T-helper 17 cell (primary cell): ENCODE measurements around the gene NOLC1. TPM values are rescaled to one million over a fixed set of nuclear protein-coding genes. Genes with fewer than 3 reads are reported as not detected.
A peak's percentile ranks its signal among the peaks of the same experiment; 100 is the strongest.

Experiments
- ATAC-seq: fragments of 150-1000 bp; cut with Tn5 transposase; 2 replicates; pipeline ENCODE4 v1.10.0; 2021; ENCODE audit warnings: mild to moderate bottlenecking, moderate library complexity
- DNase-seq, 3 donors: peaks; one replicate each; pipeline versions ENCODE4 v3.0.0 to v3.0.0-alpha.2; 2020 to 2021
- H3K9me3 ChIP-seq: one replicate; pipeline ENCODE4 v1.7.0; 2013; ENCODE audit warnings: low read length, mild to moderate bottlenecking; ENCODE audit not compliant: control insufficient read depth, poor library complexity, severe bottlenecking
- H3K27ac Mint-ChIP-seq: one replicate; pipeline ENCODE4 v1.8.0; 2022; ENCODE audit warnings: mild to moderate bottlenecking, moderate library complexity, mixed read lengths
- H3K27me3 Mint-ChIP-seq: one replicate; pipeline ENCODE4 v1.8.0; 2022; ENCODE audit warnings: mixed read lengths
- H3K36me3 Mint-ChIP-seq: one replicate; pipeline ENCODE4 v1.8.0; 2022; ENCODE audit warnings: low read depth, mixed read lengths
- H3K4me1 Mint-ChIP-seq: one replicate; pipeline ENCODE4 v1.8.0; 2022; ENCODE audit warnings: mild to moderate bottlenecking, mixed read lengths
- H3K4me3 Mint-ChIP-seq: one replicate; pipeline ENCODE4 v1.8.0; 2022; ENCODE audit warnings: mild to moderate bottlenecking, moderate library complexity, mixed read lengths
- total RNA-seq, 4 donors: library from RNA in 2 of 4; stranded (reverse) in 2 of 4; gene quantifications; one replicate each; pipeline ENCODE4 v1.2.3 and lab custom pipeline; 2022 to 2026

NOLC1 gene
- total RNA-seq, 2 donors from 2014 or later = 46.1 to 48.0 TPM

DNA sequence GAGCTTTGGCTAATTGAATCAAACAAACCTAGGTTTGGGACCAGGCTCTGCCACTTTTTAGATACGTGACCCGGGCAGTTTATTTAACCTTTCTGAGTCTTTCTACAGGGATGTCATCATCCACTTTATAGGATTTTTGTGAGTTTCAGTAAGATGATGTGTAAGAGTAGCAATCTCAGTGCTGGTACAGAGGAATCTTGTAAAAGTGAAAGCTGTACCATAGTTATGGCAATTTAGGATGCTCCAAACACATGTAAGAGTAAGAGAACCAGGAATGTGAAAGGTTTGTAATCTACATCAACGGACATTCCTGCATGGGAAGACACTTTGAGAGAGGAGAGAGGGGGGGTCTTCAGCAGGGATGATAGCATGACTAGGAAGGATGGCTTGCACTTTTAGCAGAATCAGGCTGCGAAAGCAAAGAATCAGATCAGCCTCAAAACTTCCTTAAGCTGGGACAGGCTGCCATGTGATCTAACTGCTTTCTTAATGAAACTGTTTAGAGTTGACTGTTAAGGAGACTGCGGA, 968 bp downstream of the NOLC1 start:
- DNase-seq (no peak), ATAC-seq (no peak)
- Mint-ChIP-seq H3K4me3 (peak overlapping the region; percentile 95), H3K36me3 (peaks cover 4% of the 10 kb centered on the region), H3K4me1 (peaks cover 36% of the 10 kb centered on the region), H3K27ac (peak overlapping the region; percentile 98), H3K27me3 (no peaks in the 10 kb centered on the region)
- no peaks in the 10 kb centered on the region for H3K9me3 ChIP-seq

DNA sequence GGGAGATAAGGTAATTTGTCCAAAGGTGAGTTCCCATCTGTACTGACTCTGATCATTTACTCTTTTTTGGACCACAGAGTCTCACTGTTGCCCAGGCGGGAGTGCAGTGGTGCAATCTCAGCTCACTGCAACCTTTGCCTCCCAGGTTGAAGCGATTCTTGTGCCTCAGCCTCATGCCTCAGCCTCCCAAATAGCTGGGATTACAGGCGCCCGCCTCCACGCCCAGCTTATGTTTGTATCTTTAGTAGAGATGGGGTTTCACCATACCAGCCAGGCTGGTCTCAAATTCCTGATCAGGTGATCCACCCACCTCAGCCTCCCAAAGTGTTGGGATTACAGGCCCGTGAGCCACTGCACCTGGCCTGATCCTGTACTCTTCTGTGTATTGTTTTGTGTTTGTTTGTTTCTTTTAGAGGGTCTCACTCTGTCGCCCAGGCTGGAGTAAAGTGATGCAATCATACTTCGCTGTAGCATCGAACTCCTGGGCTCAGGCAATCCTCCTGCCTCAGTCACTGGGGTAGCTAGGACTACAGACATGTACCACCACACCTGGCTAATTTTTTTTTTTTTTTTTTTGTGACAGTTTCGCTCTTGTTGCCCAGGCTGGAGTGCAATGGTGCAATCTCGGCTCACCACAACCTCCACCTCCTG, 2.4 kb downstream of the NOLC1 start:
- H3K4me3 Mint-ChIP-seq = peak overlapping the region; percentile 19
- H3K27ac Mint-ChIP-seq = no peak overlapping the region
- no peaks in the 10 kb centered on the region for H3K27me3 Mint-ChIP-seq
- DNase-seq = no peak
- H3K36me3 Mint-ChIP-seq = no peaks in the 10 kb centered on the region
- ATAC-seq = no peak
- H3K4me1 Mint-ChIP-seq = peaks cover 36% of the 10 kb centered on the region
- no peaks in the 10 kb centered on the region for H3K9me3 ChIP-seq

DNA sequence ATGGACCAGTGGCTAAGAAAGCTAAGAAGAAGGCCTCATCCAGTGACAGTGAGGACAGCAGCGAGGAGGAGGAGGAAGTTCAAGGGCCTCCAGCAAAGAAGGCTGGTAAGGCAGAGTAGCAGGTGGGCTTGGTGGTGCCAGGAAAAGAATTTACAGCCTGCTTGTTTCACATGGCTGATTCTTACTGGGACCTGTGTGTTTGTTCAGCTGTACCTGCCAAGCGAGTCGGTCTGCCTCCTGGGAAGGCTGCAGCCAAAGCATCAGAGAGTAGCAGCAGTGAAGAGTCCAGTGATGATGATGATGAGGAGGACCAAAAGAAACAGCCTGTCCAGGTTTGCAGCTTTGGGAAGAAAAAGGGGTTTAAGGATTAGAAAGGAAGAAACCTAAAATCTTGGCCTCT, 5.0 kb downstream of the NOLC1 start:
- peaks cover 6% of the 10 kb centered on the region for H3K36me3 Mint-ChIP-seq
- peaks cover 24% of the 10 kb centered on the region for H3K4me1 Mint-ChIP-seq
- H3K27ac Mint-ChIP-seq = peak overlapping the region; percentile 86
- H3K4me3 Mint-ChIP-seq = no peak overlapping the region
- H3K27me3 Mint-ChIP-seq = no peaks in the 10 kb centered on the region
- no peaks in the 10 kb centered on the region for H3K9me3 ChIP-seq
- no peak for ATAC-seq
- DNase-seq = no peak

DNA sequence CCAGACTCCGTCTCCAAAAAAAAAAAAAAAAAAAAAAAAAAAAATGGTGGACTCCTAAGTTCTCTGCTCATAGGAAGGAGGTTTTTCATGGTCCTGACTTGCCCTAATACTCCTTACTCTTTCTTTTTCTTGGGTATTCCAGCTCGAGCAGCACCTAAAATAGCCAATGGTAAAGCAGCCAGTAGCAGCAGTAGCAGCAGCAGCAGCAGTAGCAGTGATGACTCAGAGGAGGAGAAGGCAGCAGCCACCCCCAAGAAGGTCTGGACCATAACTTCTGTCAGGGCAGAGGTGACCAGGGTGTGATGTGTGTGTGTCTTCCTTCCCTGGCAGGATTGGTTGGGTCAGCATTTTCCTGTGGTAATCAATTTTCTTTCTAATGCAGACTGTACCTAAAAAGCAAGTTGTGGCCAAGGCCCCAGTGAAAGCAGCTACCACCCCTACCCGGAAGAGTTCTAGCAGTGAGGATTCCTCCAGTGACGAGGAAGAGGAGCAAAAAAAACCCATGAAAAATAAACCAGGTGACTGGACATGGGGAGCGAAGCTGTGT, 6.9 kb downstream of the NOLC1 start:
- Mint-ChIP-seq H3K27ac (no peak overlapping the region), H3K36me3 (peaks cover 6% of the 10 kb centered on the region), H3K4me3 (no peak overlapping the region), H3K4me1 (peaks cover 13% of the 10 kb centered on the region), H3K27me3 (no peaks in the 10 kb centered on the region)
- DNase-seq = no peak
- ATAC-seq = no peak
- H3K9me3 ChIP-seq = no peaks in the 10 kb centered on the region

DNA sequence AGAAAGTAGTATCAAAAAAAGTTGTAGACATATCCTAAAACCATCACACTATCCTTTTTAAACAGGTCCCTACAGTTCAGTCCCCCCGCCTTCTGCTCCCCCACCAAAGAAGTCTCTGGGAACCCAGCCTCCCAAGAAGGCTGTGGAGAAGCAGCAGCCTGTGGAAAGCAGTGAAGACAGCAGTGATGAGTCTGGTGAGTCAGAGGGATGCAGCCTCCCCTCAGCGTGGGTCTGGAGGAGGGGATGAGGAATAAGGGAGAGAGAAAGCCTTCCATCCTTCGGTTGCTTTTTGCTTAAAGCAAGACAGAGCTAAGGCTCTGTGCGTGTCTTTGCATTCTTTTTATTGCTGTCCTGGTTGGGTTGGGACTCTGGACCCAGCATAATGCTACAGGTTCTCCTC, 7.6 kb downstream of the NOLC1 start:
- Mint-ChIP-seq H3K27ac (no peak overlapping the region), H3K4me1 (peaks cover 7% of the 10 kb centered on the region), H3K36me3 (peaks cover 6% of the 10 kb centered on the region), H3K27me3 (no peaks in the 10 kb centered on the region), H3K4me3 (no peak overlapping the region)
- H3K9me3 ChIP-seq = no peaks in the 10 kb centered on the region
- DNase-seq (no peak), ATAC-seq (no peak)

DNA sequence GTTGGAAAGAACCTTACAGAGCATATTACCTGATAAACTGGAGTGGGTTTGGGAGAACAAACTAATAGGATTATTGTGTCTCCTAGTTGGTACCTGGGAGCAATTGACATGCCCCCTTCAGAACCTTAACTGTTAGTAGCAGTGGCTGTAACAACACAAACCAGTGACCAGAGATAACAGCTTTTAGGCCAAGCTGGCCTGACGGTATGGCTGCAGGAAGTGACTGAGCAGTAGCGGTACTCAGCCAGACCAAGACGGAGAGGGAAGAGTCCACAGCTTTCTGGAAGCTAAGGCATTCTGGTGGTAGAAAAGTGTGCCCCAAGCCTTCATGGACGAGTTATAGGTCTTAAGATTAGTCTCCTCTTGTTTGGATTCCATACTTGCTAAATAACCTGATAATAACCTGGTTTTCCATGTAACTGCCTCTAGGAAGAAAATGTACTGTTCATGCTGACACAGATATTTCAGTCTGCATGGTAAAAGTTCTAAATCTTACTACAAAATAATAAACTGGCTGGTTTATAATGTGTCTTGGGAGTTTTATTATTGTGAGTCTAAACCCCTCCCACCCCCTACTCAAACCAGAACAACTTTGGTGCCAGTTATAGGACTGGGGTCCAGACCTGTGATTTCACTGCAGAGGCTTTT, 11.3 kb downstream of the NOLC1 start:
- Mint-ChIP-seq H3K4me1 (peaks cover 2% of the 10 kb centered on the region), H3K27ac (no peak overlapping the region), H3K27me3 (no peaks in the 10 kb centered on the region), H3K36me3 (peaks cover 6% of the 10 kb centered on the region), H3K4me3 (no peak overlapping the region)
- ATAC-seq (no peak), DNase-seq (no peak)
- H3K9me3 ChIP-seq = no peaks in the 10 kb centered on the region

DNA sequence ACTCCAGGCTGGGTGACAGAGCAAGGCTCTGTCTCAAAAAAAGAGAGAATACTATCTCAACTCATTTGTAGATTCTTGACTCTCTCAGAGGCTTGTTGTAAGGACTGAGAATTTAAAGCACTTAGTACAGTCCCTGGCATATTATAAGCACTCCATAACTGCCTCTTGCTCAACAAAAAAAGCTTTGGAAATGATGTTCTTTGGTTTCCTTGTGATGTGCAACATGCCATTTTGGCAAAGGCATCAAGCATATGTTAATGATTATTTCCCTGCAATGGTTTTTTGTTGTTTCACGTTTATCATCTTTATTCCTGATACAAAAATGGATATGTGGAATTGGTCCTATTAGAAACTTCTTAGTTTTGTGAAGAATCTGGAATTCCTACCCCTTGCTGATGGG, 15.7 kb downstream of the NOLC1 start:
- no peak overlapping the region for H3K4me3 Mint-ChIP-seq
- H3K27me3 Mint-ChIP-seq = no peaks in the 10 kb centered on the region
- no peak overlapping the region for H3K27ac Mint-ChIP-seq
- DNase-seq = no peak
- H3K9me3 ChIP-seq = no peaks in the 10 kb centered on the region
- ATAC-seq = no peak
- no peaks in the 10 kb centered on the region for H3K36me3 Mint-ChIP-seq
- peaks cover 8% of the 10 kb centered on the region for H3K4me1 Mint-ChIP-seq

DNA sequence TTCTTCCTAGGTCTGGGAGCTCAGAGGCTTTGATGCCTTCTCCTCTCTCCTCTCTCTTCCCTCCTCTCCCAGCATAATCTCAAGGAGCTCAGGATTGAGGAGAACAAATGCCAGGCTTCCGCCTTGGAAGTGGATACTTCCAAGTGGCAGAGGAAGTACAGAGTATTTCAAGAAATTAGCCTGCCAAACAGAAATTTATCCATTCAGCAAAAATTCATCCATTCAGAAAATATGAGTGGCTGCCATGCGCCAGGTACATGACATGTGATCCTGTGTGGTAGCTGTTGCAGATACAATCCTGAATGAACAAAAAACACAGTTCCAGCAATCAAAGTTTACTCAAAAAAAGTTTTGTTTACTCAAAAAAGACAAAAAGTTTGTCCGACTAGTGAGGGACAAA, 18.4 kb downstream of the NOLC1 start:
- Mint-ChIP-seq H3K4me3 (no peak overlapping the region), H3K27me3 (peaks cover 7% of the 10 kb centered on the region), H3K4me1 (peaks cover 6% of the 10 kb centered on the region), H3K27ac (no peak overlapping the region), H3K36me3 (no peaks in the 10 kb centered on the region)
- no peaks in the 10 kb centered on the region for H3K9me3 ChIP-seq
- DNase-seq (no peak), ATAC-seq (no peak)

DNA sequence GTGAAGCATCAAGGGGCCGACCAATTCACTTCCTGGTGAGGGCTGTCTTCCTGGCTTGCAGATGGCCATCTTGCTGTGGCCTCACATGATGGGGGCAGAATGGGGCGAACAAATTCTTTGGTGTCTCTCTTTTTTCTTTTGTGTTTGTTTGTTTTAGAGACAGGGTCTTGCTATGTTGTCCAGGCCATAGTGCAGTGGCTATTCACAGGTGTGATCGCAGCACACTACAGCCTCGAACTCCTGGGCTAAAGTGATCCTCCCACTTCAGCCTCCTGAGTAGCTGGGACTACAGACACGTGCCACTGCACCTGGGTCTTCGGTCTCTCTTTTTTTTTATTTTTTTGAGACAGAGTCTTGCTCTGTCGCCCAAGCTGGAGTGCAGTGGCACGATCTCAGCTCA, 20.1 kb downstream of the NOLC1 start:
- Mint-ChIP-seq H3K4me3 (no peak overlapping the region), H3K4me1 (peaks cover 6% of the 10 kb centered on the region)

DNA sequence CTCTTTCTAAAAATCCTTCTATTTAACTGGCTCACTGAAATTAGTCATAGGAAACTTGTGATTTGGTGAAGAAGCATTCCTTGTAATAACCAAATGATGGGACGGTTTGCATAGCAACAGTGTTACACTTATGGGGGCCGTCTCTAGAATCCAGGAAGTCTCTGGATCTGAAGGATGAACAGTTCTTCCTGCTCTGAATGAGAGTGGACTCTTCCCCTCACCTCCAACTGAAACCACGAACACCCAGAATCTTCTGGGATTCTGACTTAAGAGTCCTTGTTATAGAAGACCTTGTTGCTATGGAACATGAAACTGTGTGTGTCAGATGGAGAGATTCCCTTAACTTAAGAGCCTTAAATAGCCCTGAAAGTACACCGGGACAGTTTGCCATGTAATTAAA, 23.2 kb downstream of the NOLC1 start:
- Mint-ChIP-seq H3K27ac (no peak overlapping the region), H3K27me3 (peaks cover 15% of the 10 kb centered on the region), H3K4me1 (peaks cover 2% of the 10 kb centered on the region), H3K4me3 (no peak overlapping the region), H3K36me3 (no peaks in the 10 kb centered on the region)
- no peak for DNase-seq
- no peak for ATAC-seq
- no peaks in the 10 kb centered on the region for H3K9me3 ChIP-seq

More for the DNA sequence above, 20.1 kb downstream of the NOLC1 start:
- ATAC-seq = no peak
- H3K36me3 Mint-ChIP-seq = no peaks in the 10 kb centered on the region
- DNase-seq = no peak
- no peak overlapping the region for H3K27ac Mint-ChIP-seq
- H3K9me3 ChIP-seq = no peaks in the 10 kb centered on the region
- peaks cover 9% of the 10 kb centered on the region for H3K27me3 Mint-ChIP-seq

DNA sequence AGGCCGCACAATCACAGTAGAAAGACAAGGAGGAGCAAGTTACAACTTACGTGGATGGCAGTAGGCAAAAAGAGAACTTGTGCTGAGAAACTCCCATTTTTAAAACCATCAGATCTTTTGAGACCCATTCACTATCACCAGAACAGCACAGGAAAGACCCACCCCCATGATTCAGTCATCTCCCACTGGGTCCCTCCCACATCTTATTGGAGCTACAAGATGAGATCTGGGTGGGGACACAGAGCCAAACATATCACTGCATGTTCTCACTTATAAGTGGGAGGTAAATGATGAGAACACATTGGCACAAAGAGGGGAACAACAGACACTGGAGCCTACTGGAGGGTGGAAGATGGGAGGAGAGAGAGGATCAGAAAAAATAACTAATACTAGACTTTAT, 32.4 kb downstream of the NOLC1 start:
- Mint-ChIP-seq H3K4me3 (no peak overlapping the region), H3K36me3 (peaks cover 3% of the 10 kb centered on the region), H3K27me3 (peaks cover 5% of the 10 kb centered on the region), H3K27ac (no peak overlapping the region), H3K4me1 (peaks cover 12% of the 10 kb centered on the region)
- DNase-seq = no peak
- no peak for ATAC-seq
- no peaks in the 10 kb centered on the region for H3K9me3 ChIP-seq

DNA sequence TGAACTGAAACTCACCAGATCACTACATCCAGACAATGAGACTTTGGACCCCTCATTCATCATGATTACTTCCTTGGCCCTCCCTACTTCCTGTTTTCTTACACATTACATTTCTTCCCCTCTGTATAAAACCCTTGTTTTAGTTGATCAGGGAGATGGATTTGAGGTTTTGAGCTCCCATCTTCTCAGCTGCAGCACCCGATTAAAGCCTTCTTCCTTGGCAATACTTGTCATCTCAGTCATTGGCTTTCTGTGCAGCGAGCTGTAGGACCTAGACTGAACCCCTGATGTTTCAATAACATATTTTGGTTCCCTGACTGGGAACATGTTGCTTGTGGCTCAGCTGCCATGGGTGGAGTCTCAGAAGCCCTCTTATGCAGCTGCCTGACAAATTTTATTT, 33.1 kb downstream of the NOLC1 start:
- ATAC-seq (no peak), DNase-seq (no peak)
- H3K9me3 ChIP-seq = no peaks in the 10 kb centered on the region
- peaks cover 12% of the 10 kb centered on the region for H3K4me1 Mint-ChIP-seq
- no peak overlapping the region for H3K27ac Mint-ChIP-seq
- peaks cover 3% of the 10 kb centered on the region for H3K36me3 Mint-ChIP-seq
- no peak overlapping the region for H3K4me3 Mint-ChIP-seq
- peaks cover 5% of the 10 kb centered on the region for H3K27me3 Mint-ChIP-seq

DNA sequence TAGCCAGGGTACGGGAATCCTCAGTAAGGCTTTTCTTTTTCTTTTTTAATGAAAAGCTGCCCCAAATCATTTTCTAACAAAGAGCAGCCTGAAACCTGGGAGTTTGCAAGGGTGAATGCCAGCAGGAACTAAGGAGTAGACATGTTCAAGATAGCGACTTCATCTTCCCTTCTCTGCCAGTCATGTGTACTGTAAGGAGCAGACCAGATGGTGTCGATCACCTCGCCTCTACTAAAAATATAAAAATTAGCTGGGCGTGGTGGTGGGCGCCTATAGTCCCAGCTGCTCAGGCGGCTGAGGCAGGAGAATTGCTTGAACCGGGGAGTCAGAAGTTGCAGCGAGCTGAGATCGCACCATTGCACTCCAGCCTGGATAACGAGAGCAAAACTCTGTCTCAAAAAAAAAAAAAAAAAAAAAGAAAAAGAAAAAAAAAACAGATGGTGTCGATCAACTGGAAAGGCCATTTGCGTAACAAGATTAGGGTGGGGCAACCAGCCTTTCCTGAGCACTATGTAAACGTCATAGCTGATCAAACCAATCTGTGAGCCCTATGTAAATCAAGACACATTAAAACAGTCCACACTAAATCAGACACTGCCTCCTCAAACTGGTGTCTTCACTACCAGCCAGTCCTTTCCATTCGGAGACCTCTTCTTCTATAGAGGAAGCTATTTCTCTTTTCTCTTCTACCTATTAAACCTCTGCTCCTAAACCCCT, 33.8 kb downstream of the NOLC1 start:
- DNase-seq (no peak), ATAC-seq (no peak)
- no peaks in the 10 kb centered on the region for H3K9me3 ChIP-seq
- Mint-ChIP-seq H3K4me1 (peaks cover 12% of the 10 kb centered on the region), H3K27me3 (peaks cover 2% of the 10 kb centered on the region), H3K27ac (no peak overlapping the region), H3K4me3 (no peak overlapping the region), H3K36me3 (peaks cover 3% of the 10 kb centered on the region)
